IPS-18c (cell line): ENCODE results near the gene PAX5.

Experiments
- H3K4me3 ChIP-seq: 2 replicates; pipeline ENCODE4 v1.7.0; 2013; ENCODE audit warnings: low read depth, mild to moderate bottlenecking, low read length, moderate library complexity; ENCODE audit not compliant: insufficient read depth
- H3K9me3 ChIP-seq: one replicate; pipeline ENCODE4 v1.6.1; 2013; ENCODE audit warnings: mild to moderate bottlenecking, low read length, moderate library complexity; ENCODE audit not compliant: control insufficient read depth, insufficient read depth

The PAX5 gene

DNA sequence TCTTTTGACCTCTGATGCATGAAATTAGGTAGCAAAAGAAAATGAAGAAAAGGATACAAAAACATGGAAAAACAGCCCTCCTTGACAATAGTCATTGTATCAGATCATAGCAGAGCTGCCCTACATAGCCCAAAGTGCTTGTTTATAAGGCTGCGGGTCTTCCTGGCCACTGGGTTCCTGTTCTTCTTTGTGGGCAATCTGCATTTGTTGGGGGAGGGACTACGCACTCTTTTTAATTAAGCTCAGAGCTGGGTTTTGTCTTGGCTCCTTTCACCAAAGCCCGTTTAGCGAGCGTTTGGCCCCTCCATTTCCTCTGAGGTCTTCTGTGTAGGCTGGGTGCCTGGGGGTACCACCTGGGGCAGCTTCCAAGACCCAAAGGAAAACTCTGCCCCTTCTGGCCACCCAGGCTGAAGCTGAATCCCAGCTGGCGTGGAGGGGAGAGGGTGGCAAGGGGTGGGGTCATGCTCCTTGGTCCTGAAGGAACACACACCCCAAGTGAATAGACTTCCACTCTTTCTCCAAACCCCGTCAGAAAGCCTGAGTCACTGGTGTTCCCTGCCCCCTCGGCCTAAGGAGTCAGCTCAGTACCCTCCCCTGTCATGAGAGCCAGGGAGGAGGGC, 6.5 kb upstream of the PAX5 start:
- Histone ChIP-seq H3K4me3 (no peak overlapping the region), H3K9me3 (no peaks in the 10 kb centered on the region)

DNA sequence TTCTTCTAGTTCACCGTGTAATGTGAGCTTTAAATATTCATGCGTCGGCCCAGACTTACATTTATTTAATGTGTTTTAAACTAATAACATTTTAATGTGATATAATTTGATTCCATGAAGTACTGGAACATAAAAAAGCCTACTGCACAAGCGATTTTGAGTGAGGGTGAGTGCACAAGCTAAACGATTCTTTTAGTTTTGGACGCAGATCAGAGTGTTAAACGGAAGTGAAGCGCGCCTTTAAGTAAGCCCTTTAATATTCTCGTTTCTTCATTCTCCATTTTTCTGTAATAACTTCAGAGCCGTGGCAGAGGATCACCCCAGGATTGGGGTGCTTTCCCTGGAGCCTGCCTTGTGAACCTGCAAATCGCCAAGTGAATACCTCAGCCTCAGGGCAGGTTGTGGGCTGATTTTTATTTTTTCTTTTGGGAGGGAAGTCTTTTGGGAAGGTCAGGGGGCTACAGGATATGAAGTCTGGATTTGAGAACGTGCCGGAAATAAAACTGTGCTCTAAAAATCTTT, 4.9 kb upstream of the PAX5 start:
- H3K4me3 ChIP-seq = no peak overlapping the region
- no peaks in the 10 kb centered on the region for H3K9me3 ChIP-seq

DNA sequence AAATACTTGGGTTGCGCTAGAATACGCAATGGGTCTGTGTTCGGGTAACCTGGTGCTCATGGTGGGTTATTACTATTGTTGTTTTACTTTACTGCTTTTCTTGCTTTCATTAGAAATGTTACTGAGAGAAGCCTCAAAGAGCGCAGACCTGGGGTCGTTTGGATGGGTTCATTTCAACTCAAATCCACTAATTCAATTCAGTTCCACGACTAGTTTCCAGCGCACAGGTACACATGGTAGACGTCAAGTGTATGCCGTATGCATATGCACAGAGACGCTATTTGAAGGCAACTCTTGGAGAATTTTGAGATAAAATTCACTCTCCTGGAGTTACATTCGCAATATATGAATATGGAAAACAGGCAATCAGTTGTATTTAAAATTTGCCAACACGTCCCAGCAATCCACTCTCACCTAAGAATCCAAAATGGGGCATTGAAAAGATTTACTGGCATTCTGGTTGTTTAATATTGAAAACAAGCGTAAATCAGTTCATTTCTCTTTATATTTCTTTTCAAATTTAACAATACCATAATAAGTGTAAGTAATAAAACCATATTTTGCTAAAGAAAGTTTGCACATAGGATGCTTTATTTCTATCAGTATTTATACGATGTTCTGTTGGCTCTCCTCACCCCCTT, 4.4 kb upstream of the PAX5 start:
- Histone ChIP-seq H3K9me3 (no peaks in the 10 kb centered on the region), H3K4me3 (peak overlapping the region; percentile 62; the same call in 1 of the 2 replicates)

DNA sequence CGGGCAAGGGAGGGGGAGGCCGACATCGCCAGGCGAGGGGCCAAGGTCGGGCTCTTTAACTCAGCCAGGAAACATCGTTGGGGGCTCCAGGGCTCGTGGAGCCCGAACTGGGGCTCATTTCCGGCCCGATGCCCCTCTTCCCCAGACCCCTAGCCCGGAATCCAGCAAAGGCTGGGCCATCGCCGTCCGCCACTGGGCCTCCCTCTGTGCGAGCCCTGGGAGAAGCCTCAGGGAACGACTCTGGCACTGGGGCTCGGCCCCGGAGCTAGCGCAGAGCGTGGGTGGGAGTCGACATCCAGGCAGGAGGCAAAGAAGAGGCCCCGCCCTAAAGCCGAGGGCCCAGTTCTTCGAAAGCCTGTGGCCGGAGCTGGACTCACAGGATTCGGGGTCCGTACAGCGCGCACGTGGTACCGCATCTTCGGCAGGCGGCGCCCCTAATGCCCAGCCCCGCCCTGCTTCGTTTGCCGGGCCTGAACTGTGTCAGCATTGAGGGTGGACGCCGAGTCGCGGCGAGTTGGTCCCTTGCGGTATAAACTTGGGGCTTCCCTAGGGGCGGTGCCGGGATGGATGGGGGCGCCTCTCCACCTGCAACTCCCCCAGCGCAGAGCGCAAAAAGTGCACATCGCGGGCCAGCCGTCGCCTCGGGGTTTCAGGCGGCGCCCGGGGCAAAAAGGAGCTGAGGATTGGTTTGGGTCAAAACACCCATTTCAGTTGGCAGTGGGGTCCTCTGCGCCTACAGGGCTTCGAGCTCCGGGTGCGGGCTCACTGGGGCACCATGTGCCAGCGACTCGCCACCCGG, 3.6 kb upstream of the PAX5 start:
- Histone ChIP-seq H3K9me3 (no peaks in the 10 kb centered on the region), H3K4me3 (peak overlapping the region; percentile 62)

DNA sequence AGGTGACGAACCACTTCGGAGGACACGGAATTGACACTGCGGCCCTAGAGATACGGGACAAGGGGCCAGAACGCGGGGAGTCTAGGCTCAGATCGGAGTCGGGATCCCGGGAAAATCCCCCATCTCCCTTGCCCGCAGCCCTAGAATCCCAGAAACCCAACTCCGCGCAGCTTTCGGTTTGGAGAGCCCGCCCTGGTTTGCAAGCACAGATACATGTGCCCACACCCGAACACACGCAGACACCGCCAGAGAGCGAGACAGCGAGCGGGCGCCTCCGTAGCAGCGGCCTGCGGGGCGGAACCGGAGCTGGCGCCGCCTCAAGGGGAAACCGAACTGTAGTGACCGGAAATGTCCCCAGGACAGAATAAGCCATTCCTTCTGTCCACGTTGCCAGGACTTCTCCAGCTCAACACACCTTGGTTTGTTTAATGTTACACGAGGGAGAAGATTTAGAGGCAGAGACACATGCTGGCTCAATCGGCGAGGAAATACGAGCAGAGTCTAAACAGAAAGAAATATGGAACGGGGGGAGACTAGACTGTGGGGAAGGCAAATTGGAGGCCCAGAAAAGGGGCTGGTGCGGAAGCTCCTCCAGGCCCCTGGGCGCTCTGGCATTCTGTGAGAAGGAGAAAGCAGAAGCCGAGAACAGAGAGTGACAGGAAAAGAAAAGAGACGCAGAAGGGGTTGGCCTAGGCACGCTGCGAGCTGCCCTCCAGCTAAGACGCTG, 2.9 kb upstream of the PAX5 start:
- Histone ChIP-seq H3K4me3 (peak overlapping the region; percentile 62), H3K9me3 (no peaks in the 10 kb centered on the region)

DNA sequence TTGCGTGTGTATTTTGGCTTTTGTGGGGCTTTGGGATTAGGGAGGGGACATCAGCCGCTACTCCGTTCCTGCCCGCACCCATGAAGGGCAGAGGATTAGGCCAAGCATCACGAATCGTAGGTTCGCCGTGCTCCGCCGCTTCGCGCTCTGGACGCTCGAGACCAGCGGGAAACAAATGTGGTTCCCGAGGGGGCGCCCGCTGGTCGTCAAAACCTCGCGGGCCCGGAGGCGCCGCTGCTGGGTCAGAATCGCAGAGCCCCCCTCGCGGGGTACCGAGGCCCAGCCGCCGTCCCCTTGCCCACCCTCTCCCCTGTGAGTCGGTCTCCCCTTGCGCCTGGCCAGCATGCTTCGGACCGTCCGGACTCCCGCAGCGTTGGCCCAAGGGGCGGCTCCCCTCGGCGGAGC, 2.3 kb upstream of the PAX5 start:
- peak overlapping the region; percentile 62 for H3K4me3 ChIP-seq

DNA sequence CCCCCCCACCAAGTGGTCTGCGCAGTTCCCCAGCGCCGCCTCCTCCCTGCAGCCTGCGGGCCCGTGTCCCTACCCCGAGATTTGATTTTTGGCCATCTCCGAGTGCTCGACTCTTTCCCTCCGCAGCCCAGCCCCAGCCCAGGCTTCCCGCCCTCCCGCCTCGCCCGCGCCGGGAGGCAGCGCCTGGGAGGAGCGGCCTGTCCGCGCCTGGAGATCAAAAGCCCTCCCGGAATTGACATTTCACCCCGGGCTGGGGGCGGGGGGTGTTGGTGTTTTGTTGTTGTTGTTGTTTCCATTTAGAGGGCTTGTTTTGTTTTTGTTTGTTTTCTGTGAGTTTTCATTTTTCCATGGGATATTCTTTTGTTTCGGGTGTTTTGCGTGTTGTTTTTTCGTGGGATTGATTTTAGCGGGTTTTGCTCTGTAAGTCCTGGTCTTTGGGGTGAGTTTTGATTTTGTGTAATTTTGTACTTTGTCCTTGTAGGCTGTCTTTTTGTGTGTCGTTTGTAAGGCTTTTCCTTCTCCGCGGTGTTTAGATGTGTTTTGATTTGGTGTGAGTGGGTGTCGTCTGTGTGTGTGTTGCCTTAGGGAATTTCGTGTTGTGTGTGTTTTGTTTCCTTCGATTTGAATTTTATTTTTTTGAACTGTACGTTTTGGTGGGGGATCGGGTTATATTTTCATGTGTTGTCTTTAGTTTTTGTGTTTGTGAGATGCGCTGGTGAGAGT, 1.7 kb upstream of the PAX5 start:
- Histone ChIP-seq H3K9me3 (no peaks in the 10 kb centered on the region), H3K4me3 (peak overlapping the region; percentile 62)

More for the DNA sequence above, 2.3 kb upstream of the PAX5 start:
- H3K9me3 ChIP-seq = no peaks in the 10 kb centered on the region

DNA sequence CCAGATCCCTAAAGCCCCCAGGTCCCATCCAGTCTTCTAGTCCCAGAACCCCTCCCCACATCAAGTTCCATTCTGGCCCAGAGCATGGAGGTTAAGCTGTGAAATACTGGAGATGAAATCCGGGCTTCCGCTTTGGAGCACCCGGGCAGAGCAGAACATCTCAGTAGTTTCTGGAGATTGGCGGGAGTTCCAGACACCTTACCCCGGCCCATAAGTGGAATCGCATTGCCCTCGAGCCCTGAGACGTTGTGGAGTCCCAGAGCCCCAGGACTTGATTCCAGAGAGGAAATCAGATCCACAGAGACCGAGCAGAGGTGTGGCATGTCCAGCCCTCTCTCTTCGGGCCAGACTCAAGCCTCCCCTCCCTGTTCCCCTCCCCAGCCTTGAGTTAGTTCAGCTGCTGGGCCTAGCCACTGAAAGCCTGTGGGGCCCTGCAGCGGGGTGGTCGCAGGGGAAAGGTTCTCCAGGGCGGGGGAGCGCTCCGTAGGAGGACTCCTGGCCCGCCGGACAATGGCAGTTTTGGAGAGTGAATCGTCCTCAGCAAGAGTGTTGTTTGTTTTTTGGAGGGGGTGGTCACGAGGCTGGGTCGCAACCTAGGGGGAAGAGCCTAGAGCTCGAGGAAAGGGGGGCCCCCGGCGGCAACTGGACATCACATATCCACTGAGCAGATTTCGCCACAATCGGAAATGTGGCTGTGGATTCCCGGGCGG, 1.0 kb upstream of the PAX5 start:
- no peaks in the 10 kb centered on the region for H3K9me3 ChIP-seq
- H3K4me3 ChIP-seq = peak overlapping the region; percentile 62

DNA sequence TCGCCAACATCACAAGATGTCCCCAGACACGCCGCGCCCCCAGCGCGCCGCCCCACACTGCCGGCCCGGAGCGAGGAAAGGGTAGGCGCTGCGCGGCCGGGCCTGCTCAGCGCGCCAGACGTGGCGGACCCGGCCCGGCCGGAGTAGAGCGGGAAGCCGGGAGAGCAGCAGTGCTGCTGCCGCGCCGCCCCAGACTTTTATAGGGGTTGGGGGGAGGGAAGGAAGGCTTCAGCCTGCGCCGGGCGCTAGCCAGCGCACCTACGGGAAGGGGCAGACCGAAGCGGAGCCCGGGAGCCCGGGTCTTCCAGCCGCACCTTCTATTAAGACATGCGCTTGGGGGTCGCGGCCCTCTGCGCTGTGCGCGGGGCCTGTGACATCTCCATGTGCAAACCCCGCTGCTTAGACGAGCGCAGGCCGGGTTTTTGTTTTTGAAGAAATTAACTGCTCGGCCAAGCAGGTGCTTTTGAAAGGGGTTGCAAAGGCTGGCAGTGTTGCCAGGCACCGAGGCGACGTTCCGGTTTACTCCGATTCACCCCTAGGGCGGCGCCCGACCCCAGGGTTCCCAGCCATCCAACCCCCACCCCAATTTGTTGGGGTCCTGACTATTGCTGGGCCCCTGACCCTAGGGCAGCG, 353 bp upstream of the PAX5 start:
- H3K4me3 ChIP-seq = peak overlapping the region; percentile 62; the same call in 1 of the 2 replicates
- H3K9me3 ChIP-seq = no peaks in the 10 kb centered on the region

DNA sequence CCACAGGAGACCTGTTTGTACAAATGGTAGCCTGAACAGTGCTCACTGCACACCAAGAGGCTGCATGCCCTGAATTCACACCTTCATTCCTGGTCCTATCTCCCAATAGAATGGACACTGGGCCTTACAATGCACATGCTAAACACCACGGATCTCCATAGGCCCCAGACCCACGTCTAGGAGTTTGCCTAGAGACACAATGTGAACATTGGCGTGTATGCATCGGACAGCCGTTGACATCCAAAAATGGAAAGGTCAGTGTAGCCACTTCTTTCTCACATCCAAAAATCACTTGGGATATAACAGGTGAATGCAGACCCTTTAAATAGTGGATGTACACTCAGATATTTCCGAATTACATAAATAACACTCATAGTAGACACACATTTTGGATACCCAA, 927 bp downstream of the PAX5 start:
- no peaks in the 10 kb centered on the region for H3K9me3 ChIP-seq
- H3K4me3 ChIP-seq = no peak overlapping the region

DNA sequence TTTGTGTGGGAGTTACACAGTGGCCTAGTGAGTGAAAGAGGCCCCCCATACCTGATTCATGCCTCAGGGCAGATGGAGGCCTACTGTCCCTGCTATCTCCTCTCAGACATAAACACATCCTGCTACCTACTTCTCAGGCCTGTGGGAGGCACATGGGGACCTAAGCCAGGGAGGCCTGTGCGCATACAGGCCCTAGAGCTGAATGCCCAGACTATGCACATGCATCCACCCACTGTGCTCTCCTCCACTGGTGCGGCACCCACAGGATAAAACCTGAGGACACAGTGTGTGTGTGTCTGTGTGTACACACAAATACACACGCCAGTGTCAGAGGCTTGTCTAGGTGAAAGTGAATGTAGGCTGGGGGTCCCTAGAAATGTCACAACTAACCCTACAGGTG, 1.4 kb downstream of the PAX5 start:
- H3K4me3 ChIP-seq = no peak overlapping the region

DNA sequence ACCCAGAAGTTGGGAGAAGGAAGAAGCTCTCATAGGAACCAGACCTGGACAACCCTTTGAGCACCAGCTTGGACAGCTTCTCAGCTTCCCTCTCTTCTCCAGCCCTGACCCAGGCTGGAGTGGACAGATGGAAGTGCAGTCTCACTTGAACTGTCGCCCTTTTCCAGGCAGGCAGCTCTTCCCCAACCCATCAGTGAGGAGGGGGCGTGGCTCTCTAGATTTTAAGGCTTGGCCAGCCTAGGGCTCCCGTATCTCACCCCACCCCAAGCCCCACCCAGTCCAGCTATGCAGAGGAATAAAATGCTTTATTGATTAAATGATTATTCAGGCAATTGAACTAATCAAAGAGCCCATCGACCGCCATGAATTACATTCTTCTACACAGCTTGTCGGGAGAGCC, 2.2 kb downstream of the PAX5 start:
- no peak overlapping the region for H3K4me3 ChIP-seq
- H3K9me3 ChIP-seq = no peaks in the 10 kb centered on the region

More for the DNA sequence above, 1.4 kb downstream of the PAX5 start:
- H3K9me3 ChIP-seq = no peaks in the 10 kb centered on the region

DNA sequence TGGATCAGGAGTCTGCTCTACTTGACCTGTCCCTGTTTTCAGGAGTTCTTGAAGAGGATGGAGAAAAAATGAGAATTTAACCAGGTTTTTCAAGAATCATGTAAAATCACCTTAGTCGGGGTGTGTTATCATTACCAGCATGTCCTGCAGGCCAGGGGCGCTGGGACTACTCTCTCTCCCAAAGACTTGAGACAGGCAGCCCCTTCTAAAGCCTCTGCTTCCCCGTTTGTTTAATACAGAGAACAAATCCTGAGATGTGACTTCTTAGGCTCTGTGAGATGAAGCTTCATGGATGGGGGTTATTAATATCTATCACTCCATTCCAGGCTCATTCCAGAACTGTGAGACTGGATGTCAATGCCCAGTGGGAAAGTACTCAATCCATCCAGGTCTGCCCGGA, 3.0 kb downstream of the PAX5 start:
- H3K9me3 ChIP-seq = no peaks in the 10 kb centered on the region
- no peak overlapping the region for H3K4me3 ChIP-seq

DNA sequence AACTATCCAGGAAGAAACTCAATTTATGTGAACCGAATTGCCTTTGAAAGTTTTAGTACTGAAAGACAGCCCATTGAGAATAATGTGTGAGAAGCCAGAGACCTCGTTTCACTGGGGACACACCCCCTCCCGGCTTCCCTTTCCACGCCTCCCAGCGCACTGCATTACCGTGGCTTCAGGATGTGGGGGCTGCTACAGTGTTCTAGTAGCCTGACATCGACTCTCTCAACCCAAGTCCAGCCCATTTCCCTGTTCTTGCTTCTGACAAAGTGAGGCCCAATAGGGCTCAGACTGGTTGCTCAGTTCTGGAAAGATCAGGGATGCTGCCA, 3.5 kb downstream of the PAX5 start:
- no peaks in the 10 kb centered on the region for H3K9me3 ChIP-seq
- 0 out of 2 replicates have a peak overlapping the region, but pooled peaks have one; percentile 56 for H3K4me3 ChIP-seq

DNA sequence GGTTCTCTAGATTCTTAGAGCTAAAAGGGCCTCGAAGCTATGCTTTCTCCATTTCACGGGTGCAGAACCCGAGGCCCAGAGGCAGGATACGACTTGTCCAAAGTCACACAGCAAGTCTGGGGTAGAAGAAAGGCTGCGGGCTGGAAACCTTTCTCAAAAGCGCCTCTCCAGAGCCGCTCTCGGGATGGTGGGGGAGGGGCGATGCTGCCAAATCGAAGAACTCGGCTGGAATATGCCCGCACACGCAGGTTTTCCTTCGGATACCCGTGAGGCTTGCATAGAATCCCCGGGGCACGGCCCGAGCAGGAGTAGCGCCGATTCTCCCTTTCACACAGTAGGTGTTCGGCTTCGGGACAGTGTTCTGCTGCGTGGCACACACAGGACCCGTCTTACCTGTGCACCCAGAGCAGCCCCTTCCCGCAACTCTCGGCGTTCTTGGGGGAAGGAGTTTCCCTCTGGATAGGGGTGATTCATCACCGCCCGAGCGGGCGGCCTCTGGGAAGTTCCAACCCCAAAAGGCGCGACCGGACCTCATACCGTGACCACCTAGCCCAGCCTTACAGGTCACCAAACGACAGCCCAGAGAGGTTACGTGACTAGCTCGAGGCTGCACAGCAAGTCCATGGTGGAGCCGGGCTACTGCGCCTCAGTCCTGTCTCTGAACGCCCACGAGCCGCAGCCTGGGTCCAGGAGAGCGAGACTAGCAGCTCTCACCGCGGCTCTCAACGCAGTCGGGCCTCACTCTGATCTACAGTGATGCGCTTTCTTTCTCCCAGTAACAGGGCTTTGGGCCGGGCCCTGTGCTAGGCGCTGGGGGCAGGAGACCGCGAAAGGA, 4.1 kb downstream of the PAX5 start:
- H3K4me3 ChIP-seq = peak overlapping the region; percentile 56
- H3K9me3 ChIP-seq = no peaks in the 10 kb centered on the region
